GM12892 (cell line): ENCODE measurements around the gene ZNF408.

Experiments
- POLR2A ChIP-seq: IDR thresholded peaks from 2 replicates; pipeline ENCODE4 v1.6.1; 2011; ENCODE audit warnings: low read depth, low read length, control low read depth
- TAF1 ChIP-seq: IDR thresholded peaks from 2 replicates; pipeline ENCODE4 v1.6.1; 2011; ENCODE audit warnings: low read depth, mild to moderate bottlenecking, control low read depth, low read length, borderline replicate concordance

GRCh38 chr11:46678741-46679130, 22.1 kb upstream of the ZNF408 start:
- TF ChIP-seq POLR2A: no peak
- no peak for TF ChIP-seq TAF1
